Ishikawa (cell line): ENCODE measurements around the gene SHISA5.
A peak's percentile ranks its signal among the peaks of the same experiment; 100 is the strongest.

ENCODE experiments used
- CEBPB ChIP-seq: IDR thresholded peaks from 2 replicates; pipeline ENCODE4 v1.6.1; 2012
- CREB1 ChIP-seq: IDR thresholded peaks from 2 replicates; pipeline ENCODE4 v1.6.1; 2012; ENCODE audit warnings: low read depth
- EGR1 ChIP-seq: IDR thresholded peaks from 2 replicates; pipeline ENCODE4 v1.6.1; 2012
- EP300 ChIP-seq: IDR thresholded peaks from 2 replicates; pipeline ENCODE4 v1.6.1; 2012; ENCODE audit warnings: borderline replicate concordance
- FOXM1 ChIP-seq: IDR thresholded peaks from 2 replicates; pipeline ENCODE4 v1.6.1; 2012; ENCODE audit warnings: low read depth, borderline replicate concordance
- NFIC ChIP-seq: IDR thresholded peaks from 2 replicates; pipeline ENCODE4 v1.6.1; 2012
- RAD21 ChIP-seq: IDR thresholded peaks from 2 replicates; pipeline ENCODE4 v1.6.1; 2012; ENCODE audit warnings: low read depth
- TAF1 ChIP-seq: IDR thresholded peaks from 2 replicates; pipeline ENCODE4 v1.6.1; 2012; ENCODE audit warnings: low read depth, mild to moderate bottlenecking
- TCF12 ChIP-seq: IDR thresholded peaks from 2 replicates; pipeline ENCODE4 v1.6.1; 2012; ENCODE audit warnings: low read depth
- TEAD4 ChIP-seq: IDR thresholded peaks from 2 replicates; pipeline ENCODE4 v1.6.1; 2012
- YY1 ChIP-seq: IDR thresholded peaks from 2 replicates; pipeline ENCODE4 v1.6.1; 2012; ENCODE audit warnings: low read depth
- ZBTB7A ChIP-seq: IDR thresholded peaks from 2 replicates; pipeline ENCODE4 v1.6.1; 2012; ENCODE audit warnings: low read depth
- TF ChIP-seq, protein P1 (sequence below): IDR thresholded peaks from 2 replicates; pipeline ENCODE4 v1.6.1; 2012
- TF ChIP-seq, protein P2 (sequence below): IDR thresholded peaks from 2 replicates; pipeline ENCODE4 v1.6.1; 2012
- TF ChIP-seq, protein P3 (sequence below): IDR thresholded peaks from 2 replicates; pipeline ENCODE4 v1.6.1; 2012; ENCODE audit warnings: low read depth, mild to moderate bottlenecking

The SHISA5 gene

DNA sequence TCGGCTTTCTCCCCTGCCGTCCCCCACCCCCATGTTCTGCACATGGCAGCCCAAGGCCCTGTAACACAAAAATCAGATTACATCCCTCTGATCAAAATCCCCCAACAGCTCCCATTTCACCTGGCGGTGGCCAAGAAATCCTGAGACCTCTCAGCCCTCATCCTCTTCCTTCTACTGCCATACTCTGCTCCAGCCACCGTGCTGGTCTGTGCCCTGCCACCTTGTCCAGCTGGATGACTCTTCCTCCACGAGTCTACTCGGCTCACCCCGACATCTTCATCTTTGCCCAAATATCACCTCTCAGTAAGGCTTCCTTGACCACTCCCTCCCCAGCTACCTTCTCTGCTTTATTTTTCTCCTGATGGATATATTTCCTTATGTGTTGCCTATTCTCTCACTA is 67.1 kb downstream of the SHISA5 start:
- no peak for TF ChIP-seq TAF1
- no peak for TF ChIP-seq EP300
- TF ChIP-seq YY1 = no peak
- TF ChIP-seq, protein P1, sequence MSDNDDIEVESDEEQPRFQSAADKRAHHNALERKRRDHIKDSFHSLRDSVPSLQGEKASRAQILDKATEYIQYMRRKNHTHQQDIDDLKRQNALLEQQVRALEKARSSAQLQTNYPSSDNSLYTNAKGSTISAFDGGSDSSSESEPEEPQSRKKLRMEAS = no peak
- TF ChIP-seq, protein P2, sequence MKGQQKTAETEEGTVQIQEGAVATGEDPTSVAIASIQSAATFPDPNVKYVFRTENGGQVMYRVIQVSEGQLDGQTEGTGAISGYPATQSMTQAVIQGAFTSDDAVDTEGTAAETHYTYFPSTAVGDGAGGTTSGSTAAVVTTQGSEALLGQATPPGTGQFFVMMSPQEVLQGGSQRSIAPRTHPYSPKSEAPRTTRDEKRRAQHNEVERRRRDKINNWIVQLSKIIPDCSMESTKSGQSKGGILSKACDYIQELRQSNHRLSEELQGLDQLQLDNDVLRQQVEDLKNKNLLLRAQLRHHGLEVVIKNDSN = no peak
- TF ChIP-seq CREB1 = no peak
- TF ChIP-seq, protein P3, sequence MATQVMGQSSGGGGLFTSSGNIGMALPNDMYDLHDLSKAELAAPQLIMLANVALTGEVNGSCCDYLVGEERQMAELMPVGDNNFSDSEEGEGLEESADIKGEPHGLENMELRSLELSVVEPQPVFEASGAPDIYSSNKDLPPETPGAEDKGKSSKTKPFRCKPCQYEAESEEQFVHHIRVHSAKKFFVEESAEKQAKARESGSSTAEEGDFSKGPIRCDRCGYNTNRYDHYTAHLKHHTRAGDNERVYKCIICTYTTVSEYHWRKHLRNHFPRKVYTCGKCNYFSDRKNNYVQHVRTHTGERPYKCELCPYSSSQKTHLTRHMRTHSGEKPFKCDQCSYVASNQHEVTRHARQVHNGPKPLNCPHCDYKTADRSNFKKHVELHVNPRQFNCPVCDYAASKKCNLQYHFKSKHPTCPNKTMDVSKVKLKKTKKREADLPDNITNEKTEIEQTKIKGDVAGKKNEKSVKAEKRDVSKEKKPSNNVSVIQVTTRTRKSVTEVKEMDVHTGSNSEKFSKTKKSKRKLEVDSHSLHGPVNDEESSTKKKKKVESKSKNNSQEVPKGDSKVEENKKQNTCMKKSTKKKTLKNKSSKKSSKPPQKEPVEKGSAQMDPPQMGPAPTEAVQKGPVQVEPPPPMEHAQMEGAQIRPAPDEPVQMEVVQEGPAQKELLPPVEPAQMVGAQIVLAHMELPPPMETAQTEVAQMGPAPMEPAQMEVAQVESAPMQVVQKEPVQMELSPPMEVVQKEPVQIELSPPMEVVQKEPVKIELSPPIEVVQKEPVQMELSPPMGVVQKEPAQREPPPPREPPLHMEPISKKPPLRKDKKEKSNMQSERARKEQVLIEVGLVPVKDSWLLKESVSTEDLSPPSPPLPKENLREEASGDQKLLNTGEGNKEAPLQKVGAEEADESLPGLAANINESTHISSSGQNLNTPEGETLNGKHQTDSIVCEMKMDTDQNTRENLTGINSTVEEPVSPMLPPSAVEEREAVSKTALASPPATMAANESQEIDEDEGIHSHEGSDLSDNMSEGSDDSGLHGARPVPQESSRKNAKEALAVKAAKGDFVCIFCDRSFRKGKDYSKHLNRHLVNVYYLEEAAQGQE = no peak
- TF ChIP-seq TCF12 = no peak
- TF ChIP-seq ZBTB7A = no peak
- TF ChIP-seq RAD21 = no peak
- no peak for TF ChIP-seq CEBPB

DNA sequence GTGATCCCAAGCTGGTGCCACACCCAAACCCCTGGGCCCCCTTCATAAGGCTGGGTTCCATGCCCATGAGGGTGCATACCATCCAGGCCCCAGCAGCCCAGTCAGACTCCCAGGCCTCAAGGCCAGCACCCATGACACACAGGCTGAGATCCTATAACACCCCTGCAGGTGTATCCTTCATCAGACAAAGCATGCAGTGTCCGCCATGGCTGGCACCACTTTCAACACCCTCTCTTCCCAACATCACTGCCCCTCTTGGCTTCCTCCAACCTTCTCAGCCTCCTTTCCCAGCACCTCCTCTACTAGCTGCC is 67.5 kb downstream of the SHISA5 start:
- TF ChIP-seq RAD21 (no peak), CEBPB (no peak), TCF12 (no peak), EP300 (no peak), TEAD4 (no peak), CREB1 (no peak), YY1 (no peak), TAF1 (no peak), ZBTB7A (no peak), EGR1 (no peak), FOXM1 (no peak), NFIC (no peak)
- TF ChIP-seq, protein P2 = no peak
- TF ChIP-seq, protein P1 = no peak
- TF ChIP-seq, protein P3 = no peak

DNA sequence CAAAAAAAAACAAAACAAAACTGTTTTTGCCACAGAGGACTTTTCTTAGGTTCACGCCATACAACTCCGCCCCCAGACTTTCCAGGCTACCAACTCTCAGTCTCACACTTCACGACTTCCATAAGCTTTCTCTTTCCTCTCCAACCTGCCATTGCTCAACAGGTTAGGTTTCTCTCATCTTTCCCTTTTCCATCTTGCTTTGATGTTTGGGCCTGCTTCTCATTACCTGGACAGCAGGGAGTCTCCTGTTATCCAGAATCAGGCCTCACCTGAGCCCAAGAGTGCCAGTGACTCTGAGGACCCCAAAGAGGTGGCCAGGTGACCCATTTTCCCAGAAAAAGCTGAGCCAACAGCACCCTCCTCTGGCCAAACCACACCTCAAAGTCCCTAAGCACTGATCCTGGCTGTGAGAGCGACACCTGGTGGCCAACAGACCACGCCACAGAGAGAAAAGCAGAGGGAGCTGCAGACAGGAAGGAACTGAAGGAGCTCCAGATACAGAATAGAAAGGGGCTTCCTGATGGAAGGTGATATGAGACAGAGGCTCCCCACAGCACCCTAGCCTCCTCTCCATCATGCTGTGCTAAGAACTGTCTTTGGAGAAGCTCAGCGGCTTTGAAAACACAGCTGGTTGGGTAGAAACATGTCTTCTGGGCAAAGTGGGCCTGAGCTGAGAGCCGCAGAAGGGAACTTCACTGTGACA is 68.0 kb downstream of the SHISA5 start:
- TF ChIP-seq, protein P3 = no peak
- TF ChIP-seq, protein P1 = 0 out of 2 replicates have a peak, but pooled peaks have one; percentile 21
- no peak for TF ChIP-seq FOXM1
- no peak for TF ChIP-seq CEBPB
- TF ChIP-seq RAD21 = peak; percentile 94
- TF ChIP-seq NFIC = no peak
- peak; percentile 46; the same call in 1 of the 2 replicates for TF ChIP-seq YY1
- TF ChIP-seq, protein P2 = 0 out of 2 replicates have a peak, but pooled peaks have one; percentile 43
- TF ChIP-seq CREB1 = no peak
- no peak for TF ChIP-seq TEAD4
- no peak for TF ChIP-seq TAF1
- TF ChIP-seq TCF12 = no peak; the same call in 1 of the 2 replicates
- TF ChIP-seq EP300 = no peak

DNA sequence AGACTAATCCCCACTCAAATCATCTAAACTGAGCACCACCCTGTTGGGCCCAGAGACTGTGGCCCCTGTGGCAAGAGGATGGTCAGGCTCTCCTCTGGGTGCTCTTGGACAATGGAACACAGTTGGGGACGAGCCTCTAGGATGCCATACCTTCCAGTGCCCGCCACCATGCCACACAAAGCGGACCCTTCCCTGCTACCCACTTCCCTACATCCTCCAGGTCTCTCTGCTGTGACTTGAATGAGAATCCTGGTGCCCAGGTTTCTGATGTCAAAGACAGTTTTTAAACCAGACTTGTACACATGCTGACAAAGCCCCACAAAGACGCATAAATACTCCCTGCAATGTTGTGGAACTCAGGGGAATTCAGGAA is 68.8 kb downstream of the SHISA5 start:
- TF ChIP-seq, protein P2 = no peak
- TF ChIP-seq CEBPB (no peak), TAF1 (no peak), ZBTB7A (no peak), FOXM1 (no peak), TEAD4 (no peak)
